Activated T-cell treated with anti-CD3 and anti-CD28 coated beads, Interleukin-2, amount 50 U/mL, for 1 hour (primary cell): ENCODE results near the gene SCG3.
"Not testable (repeated sequence)": the region's sequence is repeated elsewhere in the genome, so short reads cannot be mapped to it uniquely, and the experiment has no call there.

Source experiments
- DNase-seq: peaks from one replicate; pipeline ENCODE4 v3.0.0-alpha.2; 2020

SCG3 gene

GRCh38 chr15:51681303-51681963, at the start of gene SCG3:
Gene SCG3, plus strand, starts transcription at chr15:51681503. Its CDS starts 253 bp downstream, at chr15:51681756.
- peak; percentile 61 for DNase-seq

GRCh38 chr15:51634591-51635198, 46.6 kb upstream of the SCG3 start:
- no peak for DNase-seq

GRCh38 chr15:51641490-51642130, 39.7 kb upstream of the SCG3 start:
- no peak for DNase-seq

- DNase-seq = no peak
These were observed 38.6 kb upstream of the SCG3 start for GRCh38 chr15:51642696-51643095.

- no peak for DNase-seq
These were observed 34.2 kb upstream of the SCG3 start for GRCh38 chr15:51647128-51647562.

- not testable (repeated sequence) for DNase-seq
These were observed 33.2 kb upstream of the SCG3 start for GRCh38 chr15:51648101-51648500.

- not testable (repeated sequence) for DNase-seq
These were observed 32.7 kb upstream of the SCG3 start for GRCh38 chr15:51648643-51649042.

GRCh38 chr15:51649659-51650521, 31.4 kb upstream of the SCG3 start:
- DNase-seq = no peak

GRCh38 chr15:51652084-51652668, 29.1 kb upstream of the SCG3 start:
- DNase-seq = no peak

- DNase-seq = not testable (repeated sequence)
These were observed 25.8 kb upstream of the SCG3 start for GRCh38 chr15:51655401-51656057.

GRCh38 chr15:51658664-51659063, 22.6 kb upstream of the SCG3 start:
- DNase-seq = no peak

GRCh38 chr15:51661072-51661471, 20.2 kb upstream of the SCG3 start:
- no peak for DNase-seq

- no peak for DNase-seq
These were observed 13.8 kb upstream of the SCG3 start for GRCh38 chr15:51667478-51667877.

GRCh38 chr15:51668446-51668845, 12.9 kb upstream of the SCG3 start:
- no peak for DNase-seq

- DNase-seq = no peak
These were observed 11.9 kb upstream of the SCG3 start for GRCh38 chr15:51669381-51669780.

- no peak for DNase-seq
These were observed 9.1 kb upstream of the SCG3 start for GRCh38 chr15:51672155-51672687.

GRCh38 chr15:51672913-51673857, 8.1 kb upstream of the SCG3 start:
- DNase-seq = no peak

GRCh38 chr15:51675234-51675633, 6.1 kb upstream of the SCG3 start:
- DNase-seq = no peak

GRCh38 chr15:51677021-51677420, 4.3 kb upstream of the SCG3 start:
- DNase-seq = no peak

- no peak for DNase-seq
These were observed 3.9 kb upstream of the SCG3 start for GRCh38 chr15:51677452-51677851.

GRCh38 chr15:51678096-51678495, 3.2 kb upstream of the SCG3 start:
- DNase-seq = no peak
